ENCODE measurements around the gene SERPINB8.

Gene SERPINB8

DNA sequence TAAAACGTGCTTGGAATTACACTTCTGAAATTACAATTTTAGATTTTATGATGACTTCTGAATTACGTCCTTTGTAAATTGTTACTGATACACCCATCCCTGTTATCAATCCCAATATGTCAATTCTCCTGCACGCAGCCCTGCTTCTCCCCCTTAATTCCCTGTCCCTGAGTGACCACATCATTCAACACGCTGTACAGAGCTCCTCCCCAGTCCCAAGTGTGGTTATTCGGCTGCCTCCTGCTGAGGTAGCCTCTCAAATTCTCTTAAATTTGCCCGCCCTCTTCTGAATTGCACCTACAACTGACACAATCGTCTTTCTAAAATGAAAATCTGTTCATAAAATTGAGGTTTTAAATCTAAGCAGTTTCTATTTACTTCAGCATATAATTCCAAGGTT is 10.1 kb downstream of the SERPINB8 start:
- Histone ChIP-seq H3K4me3 (ENCODE audit: low read length in 2 of 2) (no peak overlapping the region), H4K91ac (ENCODE audit: low read depth, low read length, poor library complexity) (no peak overlapping the region), H2BK120ac (ENCODE audit: low read depth, low read length) (no peak overlapping the region), H3K14ac (ENCODE audit: low read length) (no peak overlapping the region), H2BK12ac (ENCODE audit: low read length) (no peak overlapping the region), H3K4ac (ENCODE audit: low read length) (no peak overlapping the region), H3K18ac (ENCODE audit: low read length) (no peak overlapping the region), H2AFZ (ENCODE audit: low read length) (peak overlapping the region; percentile 60), H3K27ac (replicated peaks; ENCODE audit: low read length) (no peak overlapping the region), H3K36me3 (replicated peaks in 1 of 2; ENCODE audit: control insufficient read depth in 2 of 2, insufficient read depth in 2 of 2, low read length in 2 of 2) (peaks cover 0 to 4% of the 10 kb centered on the region in 2 donors), H3K79me1 (ENCODE audit: low read depth, low read length) (no peaks in the 10 kb centered on the region), H3K4me2 (ENCODE audit: insufficient read depth, low read length, poor library complexity, severe bottlenecking) (no peak overlapping the region), H3K4me1 (ENCODE audit: control insufficient read depth in 2 of 2, insufficient read depth in 1 of 2, low read depth in 1 of 2, low read length in 2 of 2) (no peaks in the 10 kb centered on the region), H2AK5ac (ENCODE audit: low read depth, low read length) (no peak overlapping the region), H3K9me3 (replicated peaks in 1 of 2; ENCODE audit: control insufficient read depth in 2 of 2, insufficient read depth in 1 of 2, low read depth in 1 of 2, low read length in 2 of 2) (peaks cover 0 to 2% of the 10 kb centered on the region in 2 donors), H3K23ac (ENCODE audit: low read depth, low read length, poor library complexity) (no peak overlapping the region), H3K27me3 (ENCODE audit: control insufficient read depth in 3 of 3, insufficient read depth in 3 of 3, low read depth in 1 of 3, low read length in 3 of 3) (no peaks in the 10 kb centered on the region), H3K9ac (ENCODE audit: low read depth, low read length, poor library complexity) (no peak overlapping the region), H2BK15ac (ENCODE audit: low read length) (no peak overlapping the region), H4K8ac (ENCODE audit: low read depth, low read length) (no peak overlapping the region), H2BK5ac (ENCODE audit: low read length) (no peak overlapping the region)
- no CpG with 5 or more reads among the region's 7 CpGs for whole genome bisulfite sequencing, 2 donors (ENCODE audit: extremely low coverage in 2 of 2, insufficient read length in 2 of 2, insufficient replicate concordance in 1 of 2)
- DNase-seq (ENCODE audit: low spot score), result no peak

DNA sequence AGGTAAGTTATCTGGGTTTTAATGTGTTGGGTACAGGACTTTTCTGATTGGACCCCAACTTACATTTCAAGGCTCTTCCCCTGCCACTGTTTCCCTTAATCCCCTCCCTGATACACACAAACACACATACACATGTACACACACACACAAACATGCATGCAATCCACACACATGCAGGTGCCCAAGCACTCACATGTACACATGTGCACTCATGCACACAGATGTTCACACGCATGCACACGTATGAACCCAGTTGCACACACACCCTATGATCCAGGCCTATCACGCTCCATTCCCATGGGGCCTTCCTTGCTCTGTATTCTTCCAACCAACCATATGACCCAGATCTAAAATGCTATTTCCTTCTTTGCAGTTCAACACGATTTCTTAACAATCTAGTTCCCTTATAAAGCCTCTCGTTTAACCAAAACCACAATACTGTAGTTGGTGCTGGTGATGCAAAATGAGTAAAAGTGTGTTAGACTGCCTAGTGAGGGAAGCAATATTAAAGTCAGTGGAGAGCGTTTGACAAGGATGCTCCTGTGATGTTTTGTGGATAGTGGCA is 11.1 kb downstream of the SERPINB8 start:
- no peak overlapping the region for H3K23ac ChIP-seq (ENCODE audit: low read depth, low read length, poor library complexity)
- H2AK5ac ChIP-seq (ENCODE audit: low read depth, low read length), result no peak overlapping the region
- no peak overlapping the region for H3K9ac ChIP-seq (ENCODE audit: low read depth, low read length, poor library complexity)
- H3K4me2 ChIP-seq (ENCODE audit: insufficient read depth, low read length, poor library complexity, severe bottlenecking), result no peak overlapping the region
- no peak overlapping the region for H2AFZ ChIP-seq (ENCODE audit: low read length)
- no peak overlapping the region for H2BK120ac ChIP-seq (ENCODE audit: low read depth, low read length)
- H3K4me1 ChIP-seq (ENCODE audit: control insufficient read depth in 2 of 2, insufficient read depth in 1 of 2, low read depth in 1 of 2, low read length in 2 of 2), result no peaks in the 10 kb centered on the region
- H2BK12ac ChIP-seq (ENCODE audit: low read length), result no peak overlapping the region
- no peak overlapping the region for H3K18ac ChIP-seq (ENCODE audit: low read length)
- no peaks in the 10 kb centered on the region for H3K79me1 ChIP-seq (ENCODE audit: low read depth, low read length)
- H3K27ac ChIP-seq (replicated peaks; ENCODE audit: low read length), result no peak overlapping the region
- H2BK15ac ChIP-seq (ENCODE audit: low read length), result no peak overlapping the region
- H3K14ac ChIP-seq (ENCODE audit: low read length), result no peak overlapping the region
- H3K4ac ChIP-seq (ENCODE audit: low read length), result no peak overlapping the region
- peaks cover 0 to 4% of the 10 kb centered on the region in 2 donors for H3K36me3 ChIP-seq (replicated peaks in 1 of 2; ENCODE audit: control insufficient read depth in 2 of 2, insufficient read depth in 2 of 2, low read length in 2 of 2)
- WGBS, 2 donors (ENCODE audit: extremely low coverage in 2 of 2, insufficient read length in 2 of 2, insufficient replicate concordance in 1 of 2), result no CpG with 5 or more reads among the region's 6 CpGs
- peak overlapping the region in 1 of 2 donors; percentile 61 for H3K4me3 ChIP-seq (ENCODE audit: low read length in 2 of 2)
- H4K91ac ChIP-seq (ENCODE audit: low read depth, low read length, poor library complexity), result no peak overlapping the region
- peaks cover 0 to 2% of the 10 kb centered on the region in 2 donors for H3K9me3 ChIP-seq (replicated peaks in 1 of 2; ENCODE audit: control insufficient read depth in 2 of 2, insufficient read depth in 1 of 2, low read depth in 1 of 2, low read length in 2 of 2)
- no peak for DNase-seq (ENCODE audit: low spot score)
- no peak overlapping the region for H2BK5ac ChIP-seq (ENCODE audit: low read length)
- no peaks in the 10 kb centered on the region for H3K27me3 ChIP-seq (ENCODE audit: control insufficient read depth in 3 of 3, insufficient read depth in 3 of 3, low read depth in 1 of 3, low read length in 3 of 3)
- H4K8ac ChIP-seq (ENCODE audit: low read depth, low read length), result no peak overlapping the region

DNA sequence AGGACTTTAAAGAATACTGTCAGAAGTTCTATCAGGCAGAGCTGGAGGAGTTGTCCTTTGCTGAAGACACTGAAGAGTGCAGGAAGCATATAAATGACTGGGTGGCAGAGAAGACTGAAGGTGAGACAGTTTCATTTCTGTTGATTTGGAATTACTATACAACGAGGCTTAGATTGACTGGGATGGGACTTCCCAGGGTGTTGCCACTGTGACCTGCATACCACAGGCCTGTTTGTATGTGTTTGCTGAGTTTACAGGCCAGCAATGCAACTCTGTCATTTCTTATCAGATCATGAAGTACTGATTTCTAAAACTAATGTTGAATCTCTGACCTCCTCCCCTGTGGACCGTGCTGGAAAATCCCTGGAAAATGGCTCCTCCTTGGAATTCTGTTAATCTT is 11.8 kb downstream of the SERPINB8 start:
- Histone ChIP-seq H3K79me1 (ENCODE audit: low read depth, low read length) (no peaks in the 10 kb centered on the region), H3K4ac (ENCODE audit: low read length) (no peak overlapping the region), H4K91ac (ENCODE audit: low read depth, low read length, poor library complexity) (no peak overlapping the region), H2AFZ (ENCODE audit: low read length) (no peak overlapping the region), H3K36me3 (replicated peaks in 1 of 2; ENCODE audit: control insufficient read depth in 2 of 2, insufficient read depth in 2 of 2, low read length in 2 of 2) (peaks cover 0 to 4% of the 10 kb centered on the region in 2 donors), H3K4me2 (ENCODE audit: insufficient read depth, low read length, poor library complexity, severe bottlenecking) (no peak overlapping the region), H3K4me1 (ENCODE audit: control insufficient read depth in 2 of 2, insufficient read depth in 1 of 2, low read depth in 1 of 2, low read length in 2 of 2) (no peaks in the 10 kb centered on the region), H2BK5ac (ENCODE audit: low read length) (no peak overlapping the region), H2BK12ac (ENCODE audit: low read length) (no peak overlapping the region), H3K23ac (ENCODE audit: low read depth, low read length, poor library complexity) (no peak overlapping the region), H3K27me3 (ENCODE audit: control insufficient read depth in 3 of 3, insufficient read depth in 3 of 3, low read depth in 1 of 3, low read length in 3 of 3) (no peaks in the 10 kb centered on the region), H2BK120ac (ENCODE audit: low read depth, low read length) (no peak overlapping the region), H2AK5ac (ENCODE audit: low read depth, low read length) (no peak overlapping the region), H4K8ac (ENCODE audit: low read depth, low read length) (no peak overlapping the region), H3K9me3 (replicated peaks in 1 of 2; ENCODE audit: control insufficient read depth in 2 of 2, insufficient read depth in 1 of 2, low read depth in 1 of 2, low read length in 2 of 2) (peaks cover 0 to 2% of the 10 kb centered on the region in 2 donors), H3K14ac (ENCODE audit: low read length) (no peak overlapping the region), H3K27ac (replicated peaks; ENCODE audit: low read length) (no peak overlapping the region), H3K4me3 (ENCODE audit: low read length in 2 of 2) (no peak overlapping the region), H3K9ac (ENCODE audit: low read depth, low read length, poor library complexity) (no peak overlapping the region), H2BK15ac (ENCODE audit: low read length) (no peak overlapping the region), H3K18ac (ENCODE audit: low read length) (no peak overlapping the region)
- no peak for DNase-seq (ENCODE audit: low spot score)
- no CpG with 5 or more reads among the region's 2 CpGs for WGBS, 2 donors (ENCODE audit: extremely low coverage in 2 of 2, insufficient read length in 2 of 2, insufficient replicate concordance in 1 of 2)

DNA sequence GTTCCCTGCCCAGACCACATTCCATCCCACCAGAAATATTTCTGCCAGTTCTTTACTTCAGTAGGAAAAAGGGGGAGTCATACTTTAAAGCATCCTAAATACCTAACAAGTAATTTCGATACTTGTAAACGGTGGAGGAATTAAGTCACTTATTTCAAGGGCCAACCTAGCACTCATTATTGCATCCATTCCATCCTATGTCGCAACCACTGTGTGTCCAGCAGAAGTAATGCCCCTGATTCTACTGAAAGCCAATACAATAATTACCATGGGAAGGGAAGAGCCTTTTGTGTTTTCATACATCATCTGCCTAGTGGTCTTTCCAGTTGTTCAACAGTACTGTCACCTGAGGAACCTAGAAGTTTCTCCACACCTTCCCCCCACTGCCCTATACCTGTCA is 12.5 kb downstream of the SERPINB8 start:
- H3K36me3 ChIP-seq (replicated peaks in 1 of 2; ENCODE audit: control insufficient read depth in 2 of 2, insufficient read depth in 2 of 2, low read length in 2 of 2), result peaks cover 0 to 4% of the 10 kb centered on the region in 2 donors
- peaks cover 0 to 2% of the 10 kb centered on the region in 2 donors for H3K9me3 ChIP-seq (replicated peaks in 1 of 2; ENCODE audit: control insufficient read depth in 2 of 2, insufficient read depth in 1 of 2, low read depth in 1 of 2, low read length in 2 of 2)
- H3K4me2 ChIP-seq (ENCODE audit: insufficient read depth, low read length, poor library complexity, severe bottlenecking), result no peak overlapping the region
- H3K4ac ChIP-seq (ENCODE audit: low read length), result no peak overlapping the region
- no peaks in the 10 kb centered on the region for H3K79me1 ChIP-seq (ENCODE audit: low read depth, low read length)
- H3K27me3 ChIP-seq (ENCODE audit: control insufficient read depth in 3 of 3, insufficient read depth in 3 of 3, low read depth in 1 of 3, low read length in 3 of 3), result no peaks in the 10 kb centered on the region
- no peak overlapping the region for H3K18ac ChIP-seq (ENCODE audit: low read length)
- DNase-seq (ENCODE audit: low spot score), result no peak
- H3K14ac ChIP-seq (ENCODE audit: low read length), result no peak overlapping the region
- no peak overlapping the region for H4K8ac ChIP-seq (ENCODE audit: low read depth, low read length)
- H3K9ac ChIP-seq (ENCODE audit: low read depth, low read length, poor library complexity), result no peak overlapping the region
- H2BK12ac ChIP-seq (ENCODE audit: low read length), result no peak overlapping the region
- no peak overlapping the region for H2AK5ac ChIP-seq (ENCODE audit: low read depth, low read length)
- H3K23ac ChIP-seq (ENCODE audit: low read depth, low read length, poor library complexity), result no peak overlapping the region
- no CpG with 5 or more reads among the region's 3 CpGs for whole genome bisulfite sequencing, 2 donors (ENCODE audit: extremely low coverage in 2 of 2, insufficient read length in 2 of 2, insufficient replicate concordance in 1 of 2)
- H2BK5ac ChIP-seq (ENCODE audit: low read length), result no peak overlapping the region
- H2AFZ ChIP-seq (ENCODE audit: low read length), result no peak overlapping the region
- H2BK120ac ChIP-seq (ENCODE audit: low read depth, low read length), result no peak overlapping the region
- H2BK15ac ChIP-seq (ENCODE audit: low read length), result no peak overlapping the region
- no peak overlapping the region for H4K91ac ChIP-seq (ENCODE audit: low read depth, low read length, poor library complexity)
- H3K4me1 ChIP-seq (ENCODE audit: control insufficient read depth in 2 of 2, insufficient read depth in 1 of 2, low read depth in 1 of 2, low read length in 2 of 2), result no peaks in the 10 kb centered on the region
- H3K4me3 ChIP-seq (ENCODE audit: low read length in 2 of 2), result no peak overlapping the region
- no peak overlapping the region for H3K27ac ChIP-seq (replicated peaks; ENCODE audit: low read length)

All from neuronal stem cell (in vitro differentiated cells).